RPMI7951 (cell line): ENCODE measurements around the gene SHISA6. TPM values are rescaled to one million over a fixed set of nuclear protein-coding genes. Genes with fewer than 3 reads are reported as not detected.

Experiments used
- DNase-seq: peaks from one replicate; pipeline ENCODE4 v3.0.0-alpha.2; 2012; ENCODE audit warnings: low read depth
- total RNA-seq: library from RNA; depleted of rRNA; stranded (reverse); fragments of >200 nt; shearing (Covaris generic); gene quantifications from 2 replicates; pipeline ENCODE4 v1.2.3, GENCODE V29; 2014

Gene SHISA6
- total RNA-seq, 1 experiment from 2014 or later, result not detected

DNA sequence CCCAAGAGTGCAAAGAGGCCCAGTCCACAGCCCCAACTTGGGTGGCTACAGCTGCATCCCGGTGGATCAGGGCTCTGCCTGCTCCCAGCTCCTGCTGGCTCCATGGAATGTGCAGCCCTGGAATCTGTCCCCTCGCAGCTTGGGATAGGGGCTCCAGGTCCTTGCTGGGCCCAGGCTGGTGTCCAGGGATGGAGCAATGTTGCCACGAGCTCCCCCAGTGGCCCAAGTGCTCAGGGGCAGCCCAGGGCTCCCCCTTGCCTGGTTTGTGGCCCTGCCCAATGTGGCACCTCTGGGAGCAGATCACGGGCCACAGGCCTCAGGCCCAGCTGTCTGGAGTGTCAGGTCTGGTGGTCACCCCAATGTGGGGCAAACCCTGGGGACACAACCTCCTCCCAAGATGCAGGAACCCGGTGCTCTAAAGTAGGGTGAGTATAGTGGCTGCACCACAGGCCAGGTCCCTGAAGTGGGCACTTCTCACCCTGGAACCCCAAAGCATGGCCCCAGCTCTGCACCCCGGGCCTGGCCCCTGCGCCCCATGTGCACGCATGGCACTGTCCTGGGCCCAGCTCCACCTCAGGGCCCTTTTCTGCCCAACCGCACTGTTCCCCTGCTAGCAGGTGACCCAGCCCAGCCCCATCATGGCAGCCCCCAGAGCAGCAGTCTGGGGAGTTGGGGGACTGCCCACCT, 342.4 kb downstream of the SHISA6 start:
- DNase-seq, result no peak

DNA sequence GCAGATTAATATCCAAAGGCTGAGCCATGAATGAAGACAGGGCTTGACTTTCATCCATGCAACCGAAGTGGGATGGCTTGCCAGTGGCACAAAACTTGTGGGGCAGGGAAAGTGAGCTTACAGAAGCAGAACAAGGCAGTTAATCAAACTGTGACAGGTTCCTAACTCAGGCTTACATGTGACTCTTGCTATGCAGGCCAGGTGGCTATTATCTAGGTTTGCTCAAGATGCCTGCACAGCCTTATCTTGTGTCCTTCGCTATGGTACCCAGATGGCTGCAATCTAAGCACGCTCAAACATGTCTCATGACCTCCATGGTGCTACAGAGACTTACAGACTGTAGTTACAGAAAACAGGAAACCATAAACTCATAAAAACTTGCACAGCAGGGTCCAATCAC, 348.7 kb downstream of the SHISA6 start:
- DNase-seq, result no peak

DNA sequence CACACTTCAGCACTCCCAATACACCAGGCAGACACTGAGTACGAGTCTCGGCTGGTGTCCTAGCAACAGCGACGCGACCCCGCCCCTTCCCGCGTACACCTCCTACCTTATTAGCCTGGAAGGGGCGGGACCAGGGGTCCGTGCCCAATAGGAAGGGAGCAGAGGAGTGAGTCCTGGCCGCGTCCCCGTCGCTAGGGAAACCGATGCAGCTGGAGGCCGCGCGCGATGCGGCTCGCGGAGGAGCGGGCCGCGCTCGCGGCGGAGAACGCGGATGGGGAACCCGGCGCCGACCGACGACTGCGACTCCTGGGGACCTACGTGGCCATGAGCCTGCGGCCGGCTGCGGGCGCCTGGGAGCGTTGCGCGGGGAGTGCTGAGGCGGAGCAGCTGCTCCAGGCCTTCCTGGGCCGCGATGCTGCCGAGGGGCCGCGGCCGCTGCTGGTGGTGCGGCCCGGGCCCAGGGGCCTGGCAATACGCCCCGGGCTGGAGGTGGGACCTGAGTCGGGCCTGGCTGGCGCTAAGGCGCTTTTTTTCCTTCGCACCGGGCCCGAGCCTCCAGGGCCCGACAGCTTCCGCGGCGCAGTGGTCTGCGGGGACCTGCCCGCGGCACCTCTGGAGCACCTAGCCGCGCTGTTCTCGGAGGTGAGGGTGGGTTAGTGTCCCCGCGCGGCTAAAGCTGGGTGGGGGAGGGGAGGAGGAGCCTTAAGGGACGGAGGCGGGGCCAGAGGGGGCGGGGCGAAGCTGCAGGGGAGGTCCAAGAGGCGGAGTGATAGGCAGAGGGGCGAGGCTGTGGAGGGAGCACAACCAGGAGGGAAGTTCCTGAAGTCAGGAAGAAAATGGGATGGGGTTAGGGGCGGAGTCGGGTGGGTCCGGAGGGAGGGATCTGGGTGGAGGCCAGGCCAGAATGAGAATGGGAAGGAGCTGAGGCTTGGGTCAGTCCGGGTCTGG, 357.5 kb downstream of the SHISA6 start, which contains the start of gene DNAH9:
Gene DNAH9, plus strand, starts transcription at position 197 of the 948 bp plus-strand sequence. Its CDS starts 29 bp downstream, at position 226.
- peak; percentile 11 for DNase-seq

DNA sequence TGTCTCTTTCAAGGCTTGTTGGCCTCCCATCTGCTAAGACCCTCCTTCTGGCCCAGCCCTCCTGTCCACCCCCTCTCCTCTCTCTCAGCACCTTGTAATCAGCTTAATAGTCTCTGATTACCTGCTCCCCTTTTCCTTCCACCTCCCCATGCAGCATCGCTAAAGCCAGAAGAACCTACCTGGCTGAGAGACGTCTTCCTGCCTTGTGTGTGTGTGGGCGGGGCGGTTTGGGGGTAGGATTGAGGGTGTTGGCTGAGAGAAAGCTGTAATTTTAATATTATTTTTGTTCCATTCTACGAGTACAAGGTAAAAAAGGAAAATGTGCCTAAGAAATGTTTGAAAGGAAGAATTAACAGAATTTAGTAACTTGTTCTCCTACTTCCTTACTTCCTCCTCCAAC, 360.6 kb downstream of the SHISA6 start:
- DNase-seq, result no peak

DNA sequence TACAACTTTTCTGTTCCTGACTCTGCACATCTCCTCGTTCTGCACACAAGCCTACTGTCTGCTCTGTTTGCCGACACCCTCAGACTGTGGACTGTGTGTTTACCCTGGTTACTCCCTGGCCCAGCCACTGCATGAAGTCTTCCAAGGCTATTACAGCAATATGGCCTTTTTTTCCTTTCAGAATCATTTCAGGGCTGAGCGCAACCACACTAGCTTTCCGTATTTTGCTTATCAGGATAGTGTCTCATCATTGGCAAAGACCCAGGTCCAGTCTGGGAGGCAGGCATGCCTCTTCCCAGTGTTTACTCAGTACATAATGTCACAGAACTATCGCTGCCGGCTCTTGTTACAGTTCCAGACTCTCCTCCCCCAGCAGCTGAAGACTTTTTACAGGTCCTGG, 367.4 kb downstream of the SHISA6 start:
- no peak for DNase-seq

DNA sequence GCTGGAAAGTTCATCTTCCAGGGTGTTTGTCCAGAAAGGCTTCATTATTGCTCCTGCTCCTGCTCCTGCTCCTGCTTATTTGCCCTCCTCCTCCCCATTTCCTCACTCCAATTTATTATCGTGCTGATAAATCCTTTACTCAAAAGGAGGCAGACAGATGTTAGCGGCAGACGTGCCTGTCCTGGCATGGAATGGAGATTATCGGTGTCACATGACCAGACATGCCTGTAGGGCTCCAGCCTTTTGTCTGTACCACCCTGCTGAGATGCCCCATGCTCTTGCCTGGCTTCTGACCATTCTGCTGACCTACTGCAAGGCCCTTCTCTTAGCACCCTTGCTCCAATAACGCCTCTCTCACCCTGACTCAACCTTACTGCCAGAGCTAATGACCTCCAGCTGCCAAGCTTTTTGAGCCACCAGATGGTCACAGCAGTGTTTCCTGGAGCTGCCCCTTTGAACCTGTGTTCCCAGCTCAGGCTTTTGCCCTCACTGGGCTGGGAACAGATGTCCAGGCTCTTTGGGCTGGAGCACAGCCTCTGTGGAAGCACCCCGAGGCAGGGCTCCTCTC, 370.1 kb downstream of the SHISA6 start:
- DNase-seq, result no peak

DNA sequence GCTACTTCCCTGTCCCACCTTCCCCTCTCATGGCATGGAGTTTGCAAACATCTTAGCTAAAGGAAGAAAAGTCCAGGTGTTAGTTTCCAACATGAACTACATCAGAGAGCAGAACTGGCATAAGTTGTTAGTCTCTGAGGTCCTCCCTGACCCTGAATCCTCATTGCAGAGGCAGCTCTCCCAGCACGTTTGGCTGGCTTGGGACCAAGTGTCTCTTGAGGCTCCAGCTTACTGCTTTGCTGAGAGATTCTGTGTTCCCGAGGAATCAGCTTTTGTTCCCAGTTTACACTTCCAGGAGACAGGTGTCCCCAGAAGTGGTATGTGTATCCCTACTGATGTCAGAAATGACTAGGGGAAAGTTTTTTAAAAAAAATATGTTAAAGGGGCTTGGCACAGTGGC, 371.9 kb downstream of the SHISA6 start:
- no peak for DNase-seq
